Activated naive CD8-positive, alpha-beta T cell treated with anti-CD3 and anti-CD28 coated beads, Interleukin-2, amount 50 U/mL, for 16 hours (primary cell): ENCODE results near the gene DUSP14.
A peak's percentile ranks its signal among the peaks of the same experiment; 100 is the strongest.
"Not testable (repeated sequence)": the region's sequence is repeated elsewhere in the genome, so short reads cannot be mapped to it uniquely, and the experiment has no call there.

ENCODE experiments used
- DNase-seq: peaks from one replicate; pipeline ENCODE4 v3.0.0-alpha.2; 2020; ENCODE audit warnings: low read depth, low spot score

Gene DUSP14

GRCh38 chr17:37489197-37490001 is at the start of gene DUSP14:
DUSP14 (plus strand) TSS chr17:37489891; CDS start chr17:37512273, 22,382 bp downstream.
- peak; percentile 69 for DNase-seq

- DNase-seq, result no peak
Measured at GRCh38 chr17:37440424-37440823, 49.3 kb upstream of the DUSP14 start.

GRCh38 chr17:37441369-37442014 is 48.2 kb upstream of the DUSP14 start:
- DNase-seq, result not testable (repeated sequence)

- no peak for DNase-seq
Measured at GRCh38 chr17:37446027-37446426, 43.7 kb upstream of the DUSP14 start.

GRCh38 chr17:37447641-37448040 is 42.0 kb upstream of the DUSP14 start:
- no peak for DNase-seq

GRCh38 chr17:37450112-37450511 is 39.6 kb upstream of the DUSP14 start:
- DNase-seq, result no peak

GRCh38 chr17:37457801-37458200 is 31.9 kb upstream of the DUSP14 start:
- DNase-seq, result not testable (repeated sequence)

GRCh38 chr17:37458805-37459204 is 30.9 kb upstream of the DUSP14 start:
- DNase-seq, result no peak

GRCh38 chr17:37461668-37462067 is 28.0 kb upstream of the DUSP14 start:
- no peak for DNase-seq

- no peak for DNase-seq
Measured at GRCh38 chr17:37462492-37462891, 27.2 kb upstream of the DUSP14 start.

GRCh38 chr17:37463039-37463438 is 26.7 kb upstream of the DUSP14 start:
- no peak for DNase-seq

GRCh38 chr17:37465069-37465616 is 24.5 kb upstream of the DUSP14 start:
- DNase-seq, result no peak

- DNase-seq, result no peak
Measured at GRCh38 chr17:37466471-37466870, 23.2 kb upstream of the DUSP14 start.

GRCh38 chr17:37470181-37470580 is 19.5 kb upstream of the DUSP14 start:
- no peak for DNase-seq

GRCh38 chr17:37475731-37476420 is 13.8 kb upstream of the DUSP14 start:
- DNase-seq, result no peak

- DNase-seq, result no peak
Measured at GRCh38 chr17:37476431-37477120, 13.1 kb upstream of the DUSP14 start.

GRCh38 chr17:37478187-37478586 is 11.5 kb upstream of the DUSP14 start:
- DNase-seq, result no peak

- DNase-seq, result no peak
Measured at GRCh38 chr17:37479025-37479424, 10.7 kb upstream of the DUSP14 start.

- no peak for DNase-seq
Measured at GRCh38 chr17:37480427-37480826, 9.3 kb upstream of the DUSP14 start.

- DNase-seq, result no peak
Measured at GRCh38 chr17:37481001-37481665, 8.6 kb upstream of the DUSP14 start.
